ENCODE results near the gene KIRREL3.

KIRREL3 gene

GRCh38 chr11:126880872-126881271 is 119.7 kb downstream of the KIRREL3 start:
- DNase-seq (ENCODE audit: low read depth) = no peak
- no peak for TF ChIP-seq CTCF (IDR thresholded peaks at IDR 0.05; ENCODE audit: insufficient read depth, low read depth, low read length, missing control alignments)

GRCh38 chr11:126879516-126879915 is 121.1 kb downstream of the KIRREL3 start:
- no peak for DNase-seq (ENCODE audit: low read depth)
- TF ChIP-seq CTCF (IDR thresholded peaks at IDR 0.05; ENCODE audit: insufficient read depth, low read depth, low read length, missing control alignments) = no peak
- H3K4me3 ChIP-seq (ENCODE audit: low read length) = no peak overlapping the region

More at GRCh38 chr11:126880872-126881271, 119.7 kb downstream of the KIRREL3 start:
- no peak overlapping the region for H3K4me3 ChIP-seq (ENCODE audit: low read length)

- TF ChIP-seq CTCF (IDR thresholded peaks at IDR 0.05; ENCODE audit: insufficient read depth, low read depth, low read length, missing control alignments) = no peak
Observed at GRCh38 chr11:126878913-126879482, 121.6 kb downstream of the KIRREL3 start.

GRCh38 chr11:126874831-126875230 is 125.7 kb downstream of the KIRREL3 start:
- no peak for TF ChIP-seq CTCF (IDR thresholded peaks at IDR 0.05; ENCODE audit: insufficient read depth, low read depth, low read length, missing control alignments)
- DNase-seq (ENCODE audit: low read depth) = no peak
- no peak overlapping the region for H3K4me3 ChIP-seq (ENCODE audit: low read length)

More at GRCh38 chr11:126878913-126879482, 121.6 kb downstream of the KIRREL3 start:
- no peak for DNase-seq (ENCODE audit: low read depth)
- H3K4me3 ChIP-seq (ENCODE audit: low read length) = no peak overlapping the region

GRCh38 chr11:126874276-126874675 is 126.3 kb downstream of the KIRREL3 start:
- DNase-seq (ENCODE audit: low read depth) = no peak
- no peak for TF ChIP-seq CTCF (IDR thresholded peaks at IDR 0.05; ENCODE audit: insufficient read depth, low read depth, low read length, missing control alignments)
- no peak overlapping the region for H3K4me3 ChIP-seq (ENCODE audit: low read length)

GRCh38 chr11:126871792-126872191 is 128.8 kb downstream of the KIRREL3 start:
- DNase-seq (ENCODE audit: low read depth) = no peak
- H3K4me3 ChIP-seq (ENCODE audit: low read length) = no peak overlapping the region
- TF ChIP-seq CTCF (IDR thresholded peaks at IDR 0.05; ENCODE audit: insufficient read depth, low read depth, low read length, missing control alignments) = no peak

- no peak for TF ChIP-seq CTCF (IDR thresholded peaks at IDR 0.05; ENCODE audit: insufficient read depth, low read depth, low read length, missing control alignments)
- DNase-seq (ENCODE audit: low read depth) = no peak
- no peak overlapping the region for H3K4me3 ChIP-seq (ENCODE audit: low read length)
Observed at GRCh38 chr11:126870021-126870420, 130.5 kb downstream of the KIRREL3 start.

All from epithelial cell of esophagus (primary cell).